ENCODE data around the gene NDUFB11.

Gene NDUFB11

DNA sequence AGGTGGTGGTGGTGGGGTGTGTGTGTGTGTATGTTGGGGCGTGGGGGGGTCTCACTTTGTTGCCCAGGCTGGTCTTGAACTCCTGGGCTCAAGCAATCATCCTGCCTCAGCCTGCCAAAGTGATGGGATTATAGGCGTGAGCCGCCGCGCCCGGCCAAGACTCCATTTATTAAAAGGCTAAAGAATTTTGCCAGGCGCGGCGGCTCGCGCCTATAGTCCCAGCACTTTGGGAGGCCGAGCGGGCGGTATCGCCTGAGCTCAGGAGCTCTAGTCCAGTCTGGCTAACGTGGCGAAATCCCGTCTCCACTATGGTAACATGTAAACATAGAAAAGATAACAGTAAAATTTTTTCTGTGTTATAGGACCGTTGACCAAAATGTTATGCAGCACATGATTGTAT, 45.4 kb upstream of the NDUFB11 start:
- DNase-seq (ENCODE audit: low read depth): no peak
- TF ChIP-seq, protein P1, sequence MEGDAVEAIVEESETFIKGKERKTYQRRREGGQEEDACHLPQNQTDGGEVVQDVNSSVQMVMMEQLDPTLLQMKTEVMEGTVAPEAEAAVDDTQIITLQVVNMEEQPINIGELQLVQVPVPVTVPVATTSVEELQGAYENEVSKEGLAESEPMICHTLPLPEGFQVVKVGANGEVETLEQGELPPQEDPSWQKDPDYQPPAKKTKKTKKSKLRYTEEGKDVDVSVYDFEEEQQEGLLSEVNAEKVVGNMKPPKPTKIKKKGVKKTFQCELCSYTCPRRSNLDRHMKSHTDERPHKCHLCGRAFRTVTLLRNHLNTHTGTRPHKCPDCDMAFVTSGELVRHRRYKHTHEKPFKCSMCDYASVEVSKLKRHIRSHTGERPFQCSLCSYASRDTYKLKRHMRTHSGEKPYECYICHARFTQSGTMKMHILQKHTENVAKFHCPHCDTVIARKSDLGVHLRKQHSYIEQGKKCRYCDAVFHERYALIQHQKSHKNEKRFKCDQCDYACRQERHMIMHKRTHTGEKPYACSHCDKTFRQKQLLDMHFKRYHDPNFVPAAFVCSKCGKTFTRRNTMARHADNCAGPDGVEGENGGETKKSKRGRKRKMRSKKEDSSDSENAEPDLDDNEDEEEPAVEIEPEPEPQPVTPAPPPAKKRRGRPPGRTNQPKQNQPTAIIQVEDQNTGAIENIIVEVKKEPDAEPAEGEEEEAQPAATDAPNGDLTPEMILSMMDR (IDR thresholded peaks at IDR 0.05; ENCODE audit: control insufficient read depth, insufficient read depth, low read depth, low read length, missing control alignments): no peak
- H3K4me3 ChIP-seq (ENCODE audit: control insufficient read depth, low read depth, low read length): no peak overlapping the region

DNA sequence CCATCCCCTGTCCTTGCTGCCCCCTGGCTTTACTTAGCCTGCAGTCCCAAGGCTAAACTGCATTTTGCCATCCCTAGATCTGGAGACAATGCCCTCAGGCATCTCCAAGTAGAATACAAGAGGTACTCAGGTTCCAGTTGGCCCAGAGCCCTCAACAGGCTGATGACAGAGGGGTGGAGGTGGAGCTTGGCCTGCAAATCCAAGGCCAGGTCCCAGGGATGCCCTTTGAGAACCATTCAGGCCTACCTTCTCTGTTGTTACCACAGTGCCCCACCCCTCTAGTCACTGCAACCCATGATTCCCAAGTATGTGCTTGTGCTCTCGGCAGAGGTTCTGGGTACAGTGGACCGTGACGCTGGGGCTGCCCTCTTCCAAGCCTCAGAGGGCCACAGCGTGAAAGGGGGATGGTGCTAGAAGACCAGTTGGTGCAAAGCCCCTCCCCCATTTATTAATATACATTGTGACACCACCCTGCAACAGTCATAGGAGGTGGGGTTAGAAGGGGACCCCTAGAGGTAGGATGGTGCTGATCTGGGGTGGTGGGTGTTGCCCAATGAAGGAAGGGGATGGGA, 42.7 kb upstream of the NDUFB11 start:
- no peak for DNase-seq (ENCODE audit: low read depth)
- TF ChIP-seq, protein P1 (IDR thresholded peaks at IDR 0.05; ENCODE audit: control insufficient read depth, insufficient read depth, low read depth, low read length, missing control alignments): no peak
- H3K4me3 ChIP-seq (ENCODE audit: control insufficient read depth, low read depth, low read length): no peak overlapping the region

DNA sequence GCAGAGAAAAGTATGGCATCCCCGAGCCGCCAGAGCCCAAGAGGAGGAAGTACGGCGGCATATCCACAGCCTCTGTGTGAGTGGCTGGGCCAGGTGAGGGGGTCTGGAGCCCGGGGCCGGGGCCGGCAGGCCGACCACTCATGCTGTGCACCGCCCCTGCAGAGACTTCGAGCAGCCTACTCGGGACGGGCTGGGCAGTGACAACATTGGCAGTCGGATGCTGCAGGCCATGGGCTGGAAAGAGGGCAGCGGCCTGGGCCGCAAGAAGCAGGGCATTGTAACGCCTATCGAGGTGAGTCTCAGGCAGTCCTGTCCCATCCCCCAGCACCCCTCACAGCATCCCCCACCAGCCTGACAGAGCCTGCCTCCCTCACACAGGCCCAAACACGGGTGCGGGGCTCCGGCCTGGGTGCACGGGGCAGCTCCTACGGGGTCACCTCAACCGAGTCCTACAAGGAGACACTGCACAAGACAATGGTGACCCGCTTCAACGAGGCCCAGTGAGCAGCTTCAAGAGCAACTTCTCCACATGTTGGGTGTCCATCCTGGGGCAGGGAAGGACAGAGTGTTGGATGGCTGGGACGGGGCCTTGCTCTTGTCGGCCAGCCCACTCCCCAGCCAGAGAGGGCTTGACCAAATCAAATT, 41.7 kb upstream of the NDUFB11 start:
- H3K4me3 ChIP-seq (ENCODE audit: control insufficient read depth, low read depth, low read length): no peak overlapping the region
- TF ChIP-seq, protein P1 (IDR thresholded peaks at IDR 0.05; ENCODE audit: control insufficient read depth, insufficient read depth, low read depth, low read length, missing control alignments): no peak
- no peak for DNase-seq (ENCODE audit: low read depth)

DNA sequence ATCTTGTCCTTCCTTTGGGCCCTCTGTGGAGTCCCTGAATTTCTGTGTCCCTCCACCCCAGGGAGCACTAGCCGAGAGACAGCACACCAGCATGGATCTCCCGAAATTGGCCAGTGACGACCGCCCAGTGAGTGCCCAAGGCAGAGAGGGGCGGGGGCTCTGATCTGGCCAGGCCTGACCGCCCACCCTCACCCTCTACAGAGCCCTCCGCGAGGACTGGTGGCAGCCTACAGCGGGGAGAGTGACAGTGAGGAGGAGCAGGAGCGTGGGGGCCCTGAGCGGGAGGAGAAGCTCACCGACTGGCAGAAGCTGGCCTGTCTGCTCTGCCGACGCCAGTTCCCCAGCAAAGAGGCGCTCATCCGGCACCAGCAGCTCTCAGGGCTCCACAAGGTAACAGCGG, 40.7 kb upstream of the NDUFB11 start:
- TF ChIP-seq, protein P1 (IDR thresholded peaks at IDR 0.05; ENCODE audit: control insufficient read depth, insufficient read depth, low read depth, low read length, missing control alignments): no peak
- no peak overlapping the region for H3K4me3 ChIP-seq (ENCODE audit: control insufficient read depth, low read depth, low read length)
- DNase-seq (ENCODE audit: low read depth): no peak

DNA sequence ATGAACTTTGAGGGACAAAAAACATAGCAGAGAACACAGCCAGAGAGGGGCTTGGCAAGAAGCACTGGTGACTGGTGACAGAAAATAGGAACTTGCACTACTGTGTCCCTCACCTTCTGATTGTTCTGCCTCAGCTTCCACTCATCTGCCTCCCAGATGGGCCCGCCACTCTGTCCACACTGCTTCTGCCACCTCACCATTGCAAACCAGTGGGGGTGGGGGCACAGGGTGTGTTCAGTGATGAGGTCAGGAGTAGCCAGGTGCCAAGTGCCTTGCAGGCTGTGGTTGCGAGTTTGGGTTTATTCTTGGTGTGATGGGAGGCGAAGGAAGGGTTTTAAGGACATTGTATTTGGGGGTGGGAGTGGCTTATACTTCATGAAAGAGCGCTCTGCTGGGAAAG, 40.0 kb upstream of the NDUFB11 start:
- no peak overlapping the region for H3K4me3 ChIP-seq (ENCODE audit: control insufficient read depth, low read depth, low read length)
- no peak for DNase-seq (ENCODE audit: low read depth)
- TF ChIP-seq, protein P1 (IDR thresholded peaks at IDR 0.05; ENCODE audit: control insufficient read depth, insufficient read depth, low read depth, low read length, missing control alignments): no peak

DNA sequence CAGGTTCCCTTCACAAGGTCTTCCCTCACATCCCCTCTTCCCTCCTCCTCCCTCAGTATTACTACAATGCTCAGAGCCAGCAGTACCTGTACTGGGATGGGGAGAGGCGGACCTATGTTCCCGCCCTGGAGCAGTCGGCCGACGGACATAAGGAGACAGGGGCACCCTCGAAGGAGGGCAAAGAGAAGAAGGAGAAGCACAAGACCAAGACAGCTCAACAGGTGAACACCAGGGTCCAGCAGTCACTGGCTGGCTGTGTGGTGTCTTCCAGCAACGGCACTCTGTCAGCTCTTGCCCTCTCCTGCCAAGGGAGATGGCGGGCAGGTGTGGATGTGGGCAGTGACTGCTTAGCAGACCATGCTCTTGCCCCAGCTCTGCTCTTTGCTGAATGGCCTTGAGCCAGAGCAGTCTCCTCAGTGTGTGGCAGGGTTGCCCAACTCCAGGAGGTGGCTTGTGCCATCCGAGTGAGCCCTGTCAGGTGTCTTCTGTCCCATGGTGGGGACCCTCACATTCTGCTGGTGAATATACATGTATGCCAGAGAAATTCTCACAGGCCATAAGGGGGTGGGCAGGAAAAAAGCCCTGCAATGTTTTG, 37.7 kb upstream of the NDUFB11 start:
- no peak overlapping the region for H3K4me3 ChIP-seq (ENCODE audit: control insufficient read depth, low read depth, low read length)
- TF ChIP-seq, protein P1 (IDR thresholded peaks at IDR 0.05; ENCODE audit: control insufficient read depth, insufficient read depth, low read depth, low read length, missing control alignments): no peak
- DNase-seq (ENCODE audit: low read depth): no peak
